GM21423 (cell line): ENCODE data around the gene TRPC3.
"Not testable (repeated sequence)": the region's sequence is repeated elsewhere in the genome, so short reads cannot be mapped to it uniquely, and the experiment has no call there.

ENCODE experiments used
- ATAC-seq: cut with Tn5 transposase; IDR thresholded peaks from one replicate; pipeline ENCODE4 v1.9.1; 2021; ENCODE audit warnings: mild to moderate bottlenecking, moderate library complexity; ENCODE audit not compliant: unreplicated experiment

The TRPC3 gene

GRCh38 chr4:121950212-121950679, 1.6 kb downstream of the TRPC3 start:
- peak; percentile 84 for ATAC-seq

- no peak for ATAC-seq
These were observed 5.2 kb downstream of the TRPC3 start for GRCh38 chr4:121946644-121947043.

GRCh38 chr4:121943941-121944340, 7.9 kb downstream of the TRPC3 start:
- no peak for ATAC-seq

- no peak for ATAC-seq
These were observed 12.2 kb downstream of the TRPC3 start for GRCh38 chr4:121939690-121940089.

GRCh38 chr4:121938282-121939092, 13.4 kb downstream of the TRPC3 start:
- ATAC-seq: no peak

GRCh38 chr4:121936101-121936500, 15.8 kb downstream of the TRPC3 start:
- ATAC-seq: no peak

- no peak for ATAC-seq
These were observed 17.2 kb downstream of the TRPC3 start for GRCh38 chr4:121934635-121935034.

- ATAC-seq: no peak
These were observed 19.5 kb downstream of the TRPC3 start for GRCh38 chr4:121932212-121932974.

GRCh38 chr4:121930304-121930703, 21.6 kb downstream of the TRPC3 start:
- no peak for ATAC-seq

- no peak for ATAC-seq
These were observed 23.9 kb downstream of the TRPC3 start for GRCh38 chr4:121927948-121928347.

- not testable (repeated sequence) for ATAC-seq
These were observed 25.4 kb downstream of the TRPC3 start for GRCh38 chr4:121926490-121926889.

- no peak for ATAC-seq
These were observed 28.6 kb downstream of the TRPC3 start for GRCh38 chr4:121923306-121923705.

- ATAC-seq: no peak
These were observed 38.2 kb downstream of the TRPC3 start for GRCh38 chr4:121913667-121914066.

- no peak for ATAC-seq
These were observed 43.5 kb downstream of the TRPC3 start for GRCh38 chr4:121908346-121908745.

- peak; percentile 86 for ATAC-seq
These were observed 51.5 kb downstream of the TRPC3 start for GRCh38 chr4:121900132-121900983.

GRCh38 chr4:121898150-121898549, 53.7 kb downstream of the TRPC3 start:
- no peak for ATAC-seq

- no peak for ATAC-seq
These were observed 63.7 kb downstream of the TRPC3 start for GRCh38 chr4:121888134-121888533.

- no peak for ATAC-seq
These were observed 66.7 kb downstream of the TRPC3 start for GRCh38 chr4:121885115-121885514.

GRCh38 chr4:121881158-121881557, 70.7 kb downstream of the TRPC3 start:
- ATAC-seq: no peak

- no peak for ATAC-seq
These were observed 72.7 kb downstream of the TRPC3 start for GRCh38 chr4:121879135-121879534.
